ENCODE results near the gene KHSRP. TPM values are rescaled to one million over a fixed set of nuclear protein-coding genes. Genes with fewer than 3 reads are reported as not detected.

Gene KHSRP, protein sequence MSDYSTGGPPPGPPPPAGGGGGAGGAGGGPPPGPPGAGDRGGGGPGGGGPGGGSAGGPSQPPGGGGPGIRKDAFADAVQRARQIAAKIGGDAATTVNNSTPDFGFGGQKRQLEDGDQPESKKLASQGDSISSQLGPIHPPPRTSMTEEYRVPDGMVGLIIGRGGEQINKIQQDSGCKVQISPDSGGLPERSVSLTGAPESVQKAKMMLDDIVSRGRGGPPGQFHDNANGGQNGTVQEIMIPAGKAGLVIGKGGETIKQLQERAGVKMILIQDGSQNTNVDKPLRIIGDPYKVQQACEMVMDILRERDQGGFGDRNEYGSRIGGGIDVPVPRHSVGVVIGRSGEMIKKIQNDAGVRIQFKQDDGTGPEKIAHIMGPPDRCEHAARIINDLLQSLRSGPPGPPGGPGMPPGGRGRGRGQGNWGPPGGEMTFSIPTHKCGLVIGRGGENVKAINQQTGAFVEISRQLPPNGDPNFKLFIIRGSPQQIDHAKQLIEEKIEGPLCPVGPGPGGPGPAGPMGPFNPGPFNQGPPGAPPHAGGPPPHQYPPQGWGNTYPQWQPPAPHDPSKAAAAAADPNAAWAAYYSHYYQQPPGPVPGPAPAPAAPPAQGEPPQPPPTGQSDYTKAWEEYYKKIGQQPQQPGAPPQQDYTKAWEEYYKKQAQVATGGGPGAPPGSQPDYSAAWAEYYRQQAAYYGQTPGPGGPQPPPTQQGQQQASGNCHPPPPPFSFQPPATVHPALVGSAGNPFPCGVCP
- 100 to 1,000 TPM in 1 of 2 donors, 10 to 100 TPM in 1; 99.3 to 135 TPM for total RNA-seq
- long read RNA-seq, partial matches to known transcripts: 0 of 6 reads
- long read RNA-seq, other reads (novel, unspliced or antisense): 5 of 6 reads

DNA sequence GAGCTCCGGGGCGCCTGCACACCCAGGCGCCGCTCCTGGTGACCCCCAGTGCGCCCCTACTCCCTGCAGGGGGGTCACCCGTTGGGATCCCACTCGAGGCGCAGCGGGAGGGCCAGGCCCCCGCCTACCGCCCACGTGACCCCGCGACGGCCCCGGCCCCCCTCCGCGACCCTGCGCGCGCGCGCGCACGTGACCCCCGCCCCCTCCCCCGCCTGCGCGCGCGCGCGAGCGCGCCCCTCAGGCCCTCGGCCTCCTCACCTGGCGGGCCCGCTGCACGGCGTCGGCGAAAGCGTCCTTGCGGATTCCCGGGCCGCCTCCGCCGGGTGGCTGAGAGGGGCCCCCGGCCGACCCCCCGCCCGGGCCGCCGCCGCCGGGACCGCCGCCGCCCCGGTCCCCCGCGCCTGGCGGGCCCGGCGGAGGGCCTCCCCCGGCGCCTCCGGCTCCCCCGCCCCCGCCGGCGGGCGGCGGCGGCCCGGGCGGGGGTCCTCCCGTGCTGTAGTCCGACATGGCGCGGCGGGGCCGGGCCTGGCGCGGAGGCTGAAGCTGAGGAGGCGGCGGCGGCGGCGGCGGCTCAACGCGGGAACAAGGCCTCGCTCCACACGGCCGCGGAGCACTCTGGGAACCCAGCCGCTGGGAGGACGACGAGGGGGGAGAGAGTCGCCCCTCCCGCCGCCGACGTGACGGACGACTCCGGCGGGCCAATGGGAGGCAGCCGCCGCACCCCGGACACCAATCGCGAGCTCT, at the start of gene KHSRP:
Gene KHSRP (minus strand): TSS at position 617 of the 744 bp plus-strand sequence. CDS start 110 bp downstream, at position 507.
- DNase-seq (peak; percentile 100), ATAC-seq (no peak)
- intact Hi-C loops (cut with DNase I): no loop called here

DNA sequence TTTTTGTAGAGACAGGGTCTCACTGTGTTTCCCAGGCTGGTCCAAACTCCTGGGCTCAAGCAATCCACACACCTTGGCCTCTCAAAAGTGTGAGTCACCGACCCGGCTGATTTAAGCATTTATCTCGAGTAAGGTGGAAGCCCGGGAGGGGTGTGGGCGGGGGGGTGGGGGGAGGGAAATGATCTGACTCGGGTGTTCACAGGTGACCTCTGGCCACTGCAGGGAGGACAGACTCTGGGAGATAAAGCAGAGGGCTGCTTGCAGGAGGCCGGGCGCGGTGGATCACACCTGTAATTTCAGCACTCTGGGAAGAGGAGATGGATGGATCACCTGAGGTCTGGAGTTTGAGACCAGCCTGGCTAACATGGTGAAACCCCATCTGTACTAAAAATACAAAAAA, 49.0 kb upstream of the KHSRP start:
- intact Hi-C loops (cut with DNase I): no loop called here
- DNase-seq (no peak), ATAC-seq (no peak)

DNA sequence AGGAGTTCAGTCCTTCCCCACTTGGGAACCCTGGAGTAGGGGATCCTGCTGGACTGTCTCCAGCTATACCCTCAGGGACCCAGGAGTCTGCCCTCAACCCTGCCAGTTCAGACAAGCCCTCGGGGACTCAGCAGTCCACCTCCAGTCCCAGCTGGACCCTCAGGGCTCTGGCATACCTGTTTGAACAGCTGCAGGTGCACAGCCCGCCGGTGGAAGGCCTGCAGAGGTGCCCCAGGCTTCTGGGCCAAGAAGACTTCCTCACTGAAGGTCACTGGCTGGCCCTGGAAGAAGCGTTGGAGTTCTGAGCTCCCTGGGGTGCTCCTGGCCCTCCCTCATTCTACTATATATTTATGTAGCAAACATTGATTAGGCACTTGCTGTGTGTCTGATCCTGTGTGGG, 48.1 kb upstream of the KHSRP start:
- DNase-seq (no peak), ATAC-seq (no peak)
- intact Hi-C loops (cut with DNase I): no loop called here

DNA sequence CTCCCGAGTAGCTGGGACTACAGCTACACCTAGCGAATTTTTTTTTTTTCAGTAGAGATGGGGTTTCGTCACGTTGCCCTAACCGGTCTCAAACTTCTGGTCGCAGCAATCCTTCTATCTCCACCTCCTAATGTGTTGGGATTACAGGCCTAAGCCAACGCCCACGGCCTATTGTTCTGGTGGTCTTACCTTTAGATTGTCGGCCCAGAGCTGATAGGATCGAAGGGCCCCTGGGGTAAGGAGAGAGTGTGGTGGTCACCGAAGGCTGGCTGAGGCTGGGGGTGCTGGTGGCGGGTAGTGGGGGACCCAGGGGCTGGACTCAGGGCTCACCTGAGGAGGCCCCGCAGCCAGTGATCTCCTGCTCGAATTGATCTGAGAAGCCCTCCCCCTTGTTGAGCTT, 46.5 kb upstream of the KHSRP start:
- DNase-seq (no peak), ATAC-seq (no peak)
- intact Hi-C loops (cut with DNase I): no loop called here

DNA sequence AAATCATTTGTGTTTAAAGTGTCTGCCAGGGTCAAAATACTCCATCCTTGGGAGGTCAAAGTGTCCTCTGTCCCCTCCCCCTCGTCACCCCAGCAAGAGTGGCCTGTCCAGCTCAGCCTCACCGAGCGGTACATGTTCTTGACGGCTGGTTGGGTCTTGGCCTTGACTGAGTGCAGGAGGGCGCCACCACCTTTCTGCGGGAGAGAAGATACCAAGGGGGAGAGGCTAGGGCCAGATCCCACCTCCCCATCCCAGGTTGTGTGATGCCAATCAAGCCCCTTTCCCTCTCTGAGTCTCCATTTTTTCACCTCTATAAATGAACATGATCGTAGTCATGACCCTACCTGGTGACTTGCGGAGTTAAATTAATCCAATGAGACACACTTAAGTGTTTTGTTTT, 45.6 kb upstream of the KHSRP start:
- intact Hi-C loops (cut with DNase I): no loop called here
- DNase-seq (no peak), ATAC-seq (no peak)

DNA sequence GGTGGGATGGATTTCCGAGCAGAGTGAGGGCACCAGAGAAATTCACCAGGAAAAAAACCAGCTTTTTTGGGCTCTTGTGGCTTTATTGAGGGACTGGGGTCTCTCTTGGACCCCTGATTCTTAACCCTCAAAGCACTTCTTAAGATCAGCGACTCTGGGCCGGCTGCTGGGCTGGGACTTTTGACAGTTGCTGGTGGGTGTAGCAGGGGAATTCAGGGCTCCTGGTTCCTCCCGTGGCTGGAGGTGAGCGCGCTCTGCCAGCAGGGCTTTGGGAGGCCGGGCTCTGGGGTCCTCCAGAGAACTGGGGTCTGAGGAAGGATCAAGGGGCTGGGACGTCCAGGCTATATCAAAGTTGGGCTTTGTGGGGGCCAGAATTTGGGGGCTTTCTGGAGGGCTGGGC, 42.8 kb upstream of the KHSRP start:
- intact Hi-C loops (cut with DNase I): no loop called here
- DNase-seq (no peak), ATAC-seq (no peak)

DNA sequence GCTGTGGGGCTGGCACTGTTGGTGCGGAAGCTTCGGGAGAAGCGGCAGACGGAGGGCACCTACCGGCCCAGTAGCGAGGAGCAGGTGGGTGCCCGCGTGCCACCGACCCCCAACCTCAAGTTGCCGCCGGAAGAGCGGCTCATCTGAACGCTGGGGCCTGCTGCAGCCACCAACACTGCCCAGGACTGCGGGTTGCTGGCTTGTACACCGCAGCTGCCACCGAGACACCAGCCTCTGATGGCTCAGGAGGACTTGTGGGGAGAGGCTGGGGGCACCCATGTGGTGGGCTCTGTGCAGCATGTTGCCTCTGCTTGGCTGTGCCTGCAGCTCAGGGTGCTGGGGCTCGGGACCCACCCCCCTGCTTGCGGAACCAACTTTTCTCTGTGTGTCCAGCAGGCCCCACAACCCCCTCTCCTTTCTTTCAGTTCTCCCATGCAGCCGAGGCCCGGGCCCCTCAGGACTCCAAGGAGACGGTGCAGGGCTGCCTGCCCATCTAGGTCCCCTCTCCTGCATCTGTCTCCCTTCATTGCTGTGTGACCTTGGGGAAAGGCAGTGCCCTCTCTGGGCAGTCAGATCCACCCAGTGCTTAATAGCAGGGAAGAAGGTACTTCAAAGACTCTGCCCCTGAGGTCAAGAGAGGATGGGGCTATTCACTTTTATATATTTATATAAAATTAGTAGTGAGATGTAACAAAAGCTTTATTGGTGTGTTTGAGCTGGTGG, 42.1 kb upstream of the KHSRP start:
- no peak for DNase-seq
- ATAC-seq: no peak
- intact Hi-C loops (cut with DNase I): no loop called here

DNA sequence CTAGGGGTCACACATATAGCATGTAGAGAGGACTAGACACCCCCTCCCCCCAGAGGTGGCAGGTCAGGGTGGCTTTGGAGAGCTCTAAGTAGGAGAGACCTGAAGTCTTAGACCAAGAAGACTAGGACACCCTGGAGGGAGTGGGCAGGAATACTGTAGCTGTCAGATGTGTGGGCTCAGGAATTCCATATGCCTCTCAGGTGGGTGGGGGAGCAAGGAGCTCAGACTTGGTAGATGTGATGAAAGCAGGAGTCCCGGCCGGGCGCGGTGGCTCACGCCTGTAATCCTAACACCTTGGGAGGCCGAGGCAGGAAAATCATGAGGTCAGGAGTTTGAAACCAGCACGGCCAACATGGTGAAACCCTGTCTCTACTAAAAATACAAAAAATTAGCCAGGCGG, 41.1 kb upstream of the KHSRP start:
- intact Hi-C loops (cut with DNase I): no loop called here
- ATAC-seq (no peak), DNase-seq (no peak)

DNA sequence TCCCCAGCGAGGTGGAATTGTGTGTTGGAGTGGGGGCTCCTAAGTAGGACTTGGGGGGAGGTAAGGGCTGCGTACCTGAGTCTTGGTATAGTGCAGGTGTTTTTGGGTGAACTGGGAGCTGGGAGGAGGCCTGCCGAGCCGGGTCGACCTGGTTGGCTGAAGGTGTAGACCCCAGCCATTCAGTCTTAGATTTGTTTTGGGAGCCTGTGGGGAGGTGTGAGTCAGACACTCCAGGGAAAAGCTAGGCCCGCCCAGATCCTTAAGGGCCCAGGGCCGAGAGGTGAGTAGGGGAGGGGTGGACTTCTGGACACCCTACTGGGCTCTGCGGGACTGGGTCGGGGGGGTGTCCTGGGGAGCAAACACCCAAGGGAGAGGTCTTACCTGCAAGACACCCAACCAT, 40.4 kb upstream of the KHSRP start:
- DNase-seq (no peak), ATAC-seq (no peak)
- intact Hi-C loops (cut with DNase I): no loop called here

DNA sequence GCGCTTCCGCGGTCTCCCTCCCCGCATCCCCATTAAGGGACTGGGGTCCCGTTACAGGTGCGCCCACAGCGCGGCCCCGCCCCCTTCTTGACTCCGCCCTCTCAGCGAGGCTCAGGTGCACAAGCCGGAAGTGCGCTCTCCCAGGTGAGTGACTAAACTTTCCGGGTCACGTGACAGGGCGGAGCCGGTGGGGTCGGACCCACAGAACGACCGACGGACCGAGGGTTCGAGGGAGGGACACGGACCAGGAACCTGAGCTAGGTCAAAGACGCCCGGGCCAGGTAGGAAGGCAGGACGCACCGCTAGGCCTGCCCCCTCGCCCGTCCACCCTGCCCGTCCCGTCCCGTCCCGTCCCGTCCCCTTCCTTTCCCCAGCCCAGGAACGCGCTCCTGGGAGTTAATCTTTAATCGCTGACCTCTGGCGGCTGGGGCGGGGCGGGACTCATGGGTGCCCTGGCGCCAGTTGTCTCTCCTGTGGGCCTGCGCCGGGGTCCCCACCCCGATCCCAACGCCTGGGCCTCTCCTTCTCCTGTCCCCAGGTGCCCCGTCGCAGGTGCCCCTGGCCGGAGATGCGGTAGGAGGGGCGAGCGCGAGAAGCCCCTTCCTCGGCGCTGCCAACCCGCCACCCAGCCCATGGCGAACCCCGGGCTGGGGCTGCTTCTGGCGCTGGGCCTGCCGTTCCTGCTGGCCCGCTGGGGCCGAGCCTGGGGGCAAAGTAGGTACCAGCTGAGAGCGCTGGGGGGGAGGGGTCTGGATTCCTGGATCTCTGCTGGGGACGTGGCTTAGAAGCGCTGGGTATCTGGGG, 39.7 kb upstream of the KHSRP start, which contains the start of gene CRB3:
Gene CRB3 (plus strand): TSS at position 202 of the 804 bp plus-strand sequence. CDS start 431 bp downstream, at position 633.
- ATAC-seq: no peak
- intact Hi-C loops (cut with DNase I): no loop called here
- no peak for DNase-seq

DNA sequence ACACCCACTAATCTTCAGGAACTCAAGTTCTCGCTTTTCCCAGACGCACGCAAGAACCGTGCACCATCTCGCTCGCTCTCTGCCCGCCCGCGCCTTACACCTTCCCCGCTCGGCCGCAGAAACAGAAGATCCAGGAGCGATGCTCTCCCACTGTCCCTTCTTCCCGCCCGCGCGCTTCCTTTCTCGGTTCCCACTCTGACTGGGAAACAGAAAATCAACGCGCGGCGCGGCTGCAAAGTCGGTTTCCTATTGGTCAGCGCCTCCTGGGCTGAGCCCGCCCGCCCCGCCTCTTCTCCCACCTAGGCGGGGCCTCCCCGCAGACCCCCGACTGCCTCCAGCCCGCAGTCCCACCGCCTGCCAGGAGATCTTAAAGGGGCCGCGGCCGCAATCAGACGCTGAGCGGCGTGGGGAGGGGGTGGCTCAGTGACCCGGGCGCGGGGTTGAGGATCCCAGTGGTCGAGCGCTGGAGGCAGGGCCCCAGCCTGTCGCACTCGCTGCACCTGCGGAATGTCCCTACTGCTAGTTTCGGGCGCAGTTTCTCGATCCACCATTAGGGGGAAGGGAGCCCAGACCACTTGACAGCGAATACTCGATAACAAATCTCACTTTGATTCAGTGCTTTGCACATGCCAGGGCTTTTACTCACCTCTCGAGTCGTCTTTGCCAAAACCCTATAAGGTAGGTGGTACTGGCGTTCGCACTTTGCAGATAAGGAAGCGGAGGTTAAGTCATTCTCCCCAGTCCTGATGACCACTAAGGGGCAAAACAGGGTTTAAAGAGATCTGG, 35.7 kb upstream of the KHSRP start:
- ATAC-seq (peak; percentile 94 to 95), DNase-seq (peak; percentile 98)
- intact Hi-C loops (cut with DNase I): no loop called here

DNA sequence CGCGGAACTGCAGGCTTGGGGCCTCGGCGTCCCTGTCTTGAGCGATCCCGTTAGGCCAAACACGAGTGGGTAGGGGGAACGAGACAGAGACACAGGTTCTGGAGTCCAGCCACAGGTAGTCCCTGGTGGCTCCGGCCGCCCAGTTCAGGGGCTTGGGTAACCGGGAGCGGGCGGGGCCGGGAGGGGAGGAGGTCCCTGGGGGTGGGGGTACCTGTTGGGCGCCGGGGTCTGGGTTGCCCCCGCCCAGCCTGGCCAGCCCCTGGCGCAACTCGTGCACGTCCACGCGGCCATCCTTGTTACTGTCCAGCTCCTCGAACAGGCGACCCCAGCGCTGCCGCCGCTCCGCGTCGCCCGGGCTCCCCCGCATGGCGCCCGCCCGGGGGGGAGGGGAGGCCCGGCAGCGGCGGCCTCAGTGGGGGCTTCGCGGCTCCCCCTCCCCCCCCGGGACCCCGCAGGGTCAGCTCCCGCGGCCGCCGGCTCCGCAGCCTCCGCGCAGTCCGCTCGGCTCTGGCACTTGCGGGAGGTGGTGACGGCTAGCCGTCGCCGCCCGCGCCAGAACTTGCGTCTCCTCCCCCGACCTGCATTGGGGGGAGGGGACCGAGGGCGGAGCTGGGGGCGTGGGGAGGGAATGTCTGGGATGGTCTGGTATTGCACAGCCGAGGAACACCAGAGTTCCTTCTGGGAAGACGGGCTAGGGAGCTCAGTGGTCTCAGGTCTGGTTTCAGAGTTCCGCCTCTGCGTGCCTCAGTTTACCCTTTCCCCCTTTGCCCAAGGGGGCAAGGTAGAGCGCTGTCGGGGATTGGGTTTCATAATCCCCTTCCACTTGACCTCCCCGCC, 34.9 kb upstream of the KHSRP start, which contains the start of gene SLC25A23:
Gene SLC25A23 (minus strand): TSS at position 531 of the 837 bp plus-strand sequence. CDS start 164 bp downstream, at position 367.
- ATAC-seq: peak; percentile 80 to 84
- peak; percentile 73 for DNase-seq
- intact Hi-C loops (cut with DNase I): no loop called here

DNA sequence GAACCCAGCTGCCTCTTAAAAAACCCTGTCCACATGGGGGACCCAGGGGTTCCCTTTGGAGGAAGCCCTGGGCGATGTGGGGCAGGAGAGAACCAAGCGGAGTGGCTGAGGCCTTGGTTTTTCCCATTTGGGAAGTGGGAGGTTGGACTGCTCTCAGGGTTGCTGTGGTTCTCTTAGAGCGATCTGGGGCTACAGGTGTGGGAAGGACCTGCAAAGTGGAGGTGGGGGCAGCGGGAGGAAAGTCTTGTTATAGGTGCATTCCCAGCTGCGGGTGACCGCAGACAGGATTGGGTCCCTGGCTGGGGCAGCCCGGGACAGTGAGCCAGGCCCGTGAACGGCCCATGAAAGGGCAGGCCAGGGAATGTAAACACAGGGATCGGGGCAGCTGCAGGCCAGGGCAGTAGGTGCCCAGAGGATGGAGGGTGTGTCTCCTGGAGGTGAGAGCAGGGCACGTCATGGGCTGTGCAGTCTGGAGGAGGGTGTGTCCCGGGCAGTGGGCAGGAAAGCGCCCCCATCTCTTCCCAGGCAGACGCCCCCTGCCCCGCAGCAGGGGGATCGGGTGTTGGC, 34.2 kb upstream of the KHSRP start:
- peak in 1 of 2 donors; percentile 3 for ATAC-seq
- intact Hi-C loops (cut with DNase I): no loop called here
- DNase-seq: no peak

DNA sequence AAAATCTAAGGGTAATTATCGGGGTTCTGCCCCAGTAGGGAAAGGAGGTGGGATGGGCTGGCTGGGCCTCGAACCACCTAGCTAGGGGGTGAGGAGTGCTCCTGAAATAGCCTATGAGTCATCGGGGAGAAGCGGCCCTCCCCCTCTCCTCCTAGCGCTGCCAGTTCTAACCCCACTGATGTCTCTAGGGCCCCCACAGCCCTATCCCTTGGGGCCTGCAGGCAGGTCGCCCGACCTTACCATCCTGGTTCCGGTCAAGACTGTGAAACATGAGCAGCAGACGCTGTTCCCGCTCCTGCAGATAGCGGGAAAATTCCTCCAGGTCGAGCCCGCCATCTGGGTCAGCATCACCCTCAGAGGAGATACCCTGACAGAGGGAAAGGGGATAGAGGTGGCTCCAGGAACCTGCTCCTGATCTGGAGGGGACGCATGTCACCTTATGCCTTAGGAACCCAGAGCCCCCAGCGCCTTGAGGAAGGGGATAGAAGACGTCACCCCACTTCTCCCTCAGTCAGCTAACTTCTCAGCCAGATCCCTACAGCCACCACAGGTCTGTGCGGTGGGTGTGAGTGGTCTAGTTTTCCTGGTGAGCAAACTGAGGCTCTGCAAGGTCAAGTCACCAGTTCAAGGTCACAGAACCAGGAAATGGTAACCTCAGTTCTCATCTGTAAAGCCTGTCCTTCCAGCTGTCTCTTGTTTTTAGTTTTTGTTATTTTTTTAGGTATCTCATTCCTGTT, 33.5 kb upstream of the KHSRP start:
- intact Hi-C loops (cut with DNase I): no loop called here
- no peak for DNase-seq
- no peak for ATAC-seq

DNA sequence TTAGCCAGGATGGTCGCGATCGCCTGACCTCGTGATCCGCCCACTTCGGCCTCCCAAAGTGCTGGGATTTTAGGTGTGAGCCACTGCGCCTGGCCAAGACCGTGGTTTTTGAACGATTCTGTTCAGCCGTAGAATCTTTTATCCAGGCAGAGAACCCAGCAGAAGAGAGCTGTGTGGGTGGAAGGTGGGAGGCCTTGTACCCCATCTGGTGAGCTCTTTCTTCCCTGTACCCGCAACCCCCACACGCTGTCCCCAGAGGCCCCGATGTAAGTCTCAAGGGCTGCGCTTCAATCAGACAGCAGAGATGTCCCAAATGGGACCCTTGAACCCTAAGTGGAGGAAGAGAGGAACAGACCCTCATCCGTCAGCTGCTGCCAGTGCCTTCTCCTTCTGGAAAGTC, 31.3 kb upstream of the KHSRP start:
- intact Hi-C loops (cut with DNase I): no loop called here
- ATAC-seq (no peak), DNase-seq (no peak)

Data from left cardiac atrium (tissue), 4 donors.